NT2/D1 (cell line): ENCODE data around the gene AEBP1.

Source experiments
- SUZ12 ChIP-seq: IDR thresholded peaks from 2 replicates; pipeline ENCODE4 v1.6.1; 2011; ENCODE audit not compliant: insufficient read length, insufficient read depth; ENCODE audit errors: extremely low read depth
- YY1 ChIP-seq: IDR thresholded peaks from 2 replicates; pipeline ENCODE4 v1.6.1; 2011; ENCODE audit not compliant: insufficient read length, insufficient read depth
- ZNF274 ChIP-seq: IDR thresholded peaks from 2 replicates; pipeline ENCODE4 v1.6.1; 2011; ENCODE audit warnings: mild to moderate bottlenecking, low read depth, low read length

DNA sequence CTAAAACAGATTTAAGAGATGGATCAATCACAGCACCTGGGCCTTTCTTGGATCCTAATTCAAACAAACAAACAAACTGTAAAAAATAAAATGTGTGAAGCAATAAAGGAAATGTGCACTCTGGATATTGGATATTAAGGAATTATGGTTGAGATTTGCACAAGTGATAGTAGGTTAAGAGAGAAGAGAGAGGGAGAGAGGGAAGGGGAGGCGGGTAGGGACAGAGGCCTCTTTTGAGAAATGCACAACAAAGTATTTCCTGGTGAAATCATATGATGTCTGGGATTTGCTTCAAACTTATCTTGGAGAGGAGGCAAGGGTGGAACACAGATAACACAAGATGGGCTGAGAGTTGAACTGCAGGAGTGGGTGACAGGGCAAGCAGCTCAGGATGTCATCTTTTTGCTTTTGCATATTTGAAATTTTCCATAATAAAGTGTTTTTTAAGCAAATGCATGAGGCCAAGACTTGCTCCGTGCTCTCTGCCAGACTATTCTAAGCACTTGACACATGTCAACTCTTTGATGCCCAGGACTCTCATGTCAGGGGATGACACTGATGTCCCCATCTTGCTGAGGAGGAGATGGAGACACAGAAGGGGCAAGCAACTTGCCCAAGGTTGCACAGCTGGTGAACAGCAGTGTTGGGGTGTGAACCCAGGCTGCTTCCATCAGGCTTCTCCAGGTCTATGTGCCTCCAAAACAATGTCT lies 9.1 kb upstream of the AEBP1 start:
- no peak for TF ChIP-seq ZNF274
- TF ChIP-seq YY1: no peak
- no peak for TF ChIP-seq SUZ12
